Neural cell (in vitro differentiated cells): ENCODE measurements around the gene ODAD4. TPM values are rescaled to one million over a fixed set of nuclear protein-coding genes. Genes with fewer than 3 reads are reported as not detected.
A peak's percentile ranks its signal among the peaks of the same experiment; 100 is the strongest.

ENCODE experiments used
- H2AFZ ChIP-seq: fragments of 200-600, 300-800 bp; sonication (generic), shearing (Covaris generic); 2 replicates; pipeline ENCODE4 v1.6.0; 2014; ENCODE audit warnings: low read depth, mild to moderate bottlenecking, antibody characterized with exemption, low read length, moderate library complexity
- H3F3A ChIP-seq: fragments of 200-600 bp; shearing (Covaris generic); 2 replicates; pipeline ENCODE4 v1.6.1; 2016; ENCODE audit warnings: mild to moderate bottlenecking, moderate library complexity, mixed read lengths, antibody characterized with exemption, low read length; ENCODE audit not compliant: insufficient read depth, poor library complexity, severe bottlenecking
- H3K27ac ChIP-seq: fragments of 200-600, 300-800 bp; sonication (generic), shearing (Covaris generic); 2 replicates; pipeline ENCODE4 v1.5.1; 2014; ENCODE audit warnings: mild to moderate bottlenecking, low read length, moderate library complexity
- H3K27me3 ChIP-seq: fragments of 300-800, 200-600 bp; sonication (generic), shearing (Covaris generic); 2 replicates; pipeline ENCODE4 v1.6.0; 2014; ENCODE audit warnings: mild to moderate bottlenecking, low read depth, low read length, moderate library complexity; ENCODE audit not compliant: insufficient read depth
- H3K36me3 ChIP-seq: fragments of 300-800, 200-600 bp; sonication (generic), shearing (Covaris generic); 2 replicates; pipeline ENCODE4 v1.5.1; 2014; ENCODE audit warnings: mild to moderate bottlenecking, antibody characterized with exemption, low read length, moderate library complexity; ENCODE audit not compliant: insufficient read depth
- H3K4me2 ChIP-seq: fragments of 300-800, 200-600 bp; sonication (generic), shearing (Covaris generic); 2 replicates; pipeline ENCODE4 v1.6.0; 2014; ENCODE audit warnings: mild to moderate bottlenecking, low read length
- H3K4me3 ChIP-seq: fragments of 300-800, 200-600 bp; sonication (generic), shearing (Covaris generic); 2 replicates; pipeline ENCODE4 v1.5.1; 2014; ENCODE audit warnings: mild to moderate bottlenecking, low read length, moderate library complexity
- H3K79me2 ChIP-seq: fragments of 200-600 bp; shearing (Covaris generic); replicated peaks from 2 replicates; pipeline ENCODE4 v1.6.0; 2014; ENCODE audit warnings: mild to moderate bottlenecking, low read length, moderate library complexity; ENCODE audit not compliant: insufficient read depth
- H3K9ac ChIP-seq: fragments of 300-800, 200-600 bp; sonication (generic), shearing (Covaris generic); 2 replicates; pipeline ENCODE4 v1.6.1; 2016; ENCODE audit warnings: mild to moderate bottlenecking, low read length, mixed read lengths
- H3K9me2 ChIP-seq: fragments of 200-600 bp; shearing (Covaris generic); 2 replicates; pipeline ENCODE4 v1.6.1; 2016; ENCODE audit warnings: mild to moderate bottlenecking, low read length, mixed read lengths; ENCODE audit not compliant: insufficient read depth
- H3K9me3 ChIP-seq: fragments of 200-600, 300-800 bp; sonication (generic), shearing (Covaris generic); 2 replicates; pipeline ENCODE4 v1.6.1; 2016; ENCODE audit warnings: mild to moderate bottlenecking, mixed run types, low read length, moderate library complexity, mixed read lengths
- H4K20me1 ChIP-seq: fragments of 200-600 bp; shearing (Covaris generic); 2 replicates; pipeline ENCODE4 v1.6.1; 2016; ENCODE audit warnings: mild to moderate bottlenecking, mixed run types; ENCODE audit not compliant: insufficient read depth
- EP300 ChIP-seq: fragments of 450-650 bp; conservative IDR thresholded peaks from 2 replicates; pipeline ENCODE4 v1.6.1; 2014; ENCODE audit warnings: antibody characterized with exemption, mild to moderate bottlenecking, moderate library complexity; ENCODE audit not compliant: poor library complexity, severe bottlenecking
- EZH2 ChIP-seq: fragments of 200-600, 300-800 bp; shearing (Covaris generic), sonication (generic); IDR thresholded peaks from 2 replicates; pipeline ENCODE4 v1.6.1; 2014; ENCODE audit warnings: antibody characterized with exemption, low read length, borderline replicate concordance, mild to moderate bottlenecking; ENCODE audit not compliant: insufficient read depth, poor library complexity, severe bottlenecking
- MXI1 ChIP-seq: fragments of 450-650 bp; conservative IDR thresholded peaks from 2 replicates; pipeline ENCODE4 v1.6.1; 2014; ENCODE audit warnings: antibody characterized with exemption, mild to moderate bottlenecking; ENCODE audit not compliant: poor library complexity, severe bottlenecking
- POLR2AphosphoS5 ChIP-seq: IDR thresholded peaks from 2 replicates; pipeline ENCODE4 v1.6.1; 2012
- RAD21 ChIP-seq: fragments of 450-650 bp; conservative IDR thresholded peaks from 2 replicates; pipeline ENCODE4 v1.6.1; 2014; ENCODE audit warnings: antibody characterized with exemption, mild to moderate bottlenecking, moderate library complexity
- SMC3 ChIP-seq: fragments of 450-650 bp; conservative IDR thresholded peaks from 2 replicates; pipeline ENCODE4 v1.6.1; 2014; ENCODE audit warnings: antibody characterized with exemption, mild to moderate bottlenecking, moderate library complexity; ENCODE audit not compliant: poor library complexity
- TAF1 ChIP-seq: IDR thresholded peaks from 2 replicates; pipeline ENCODE4 v1.6.1; 2012; ENCODE audit warnings: low read depth
- polyA plus RNA-seq: library from polyadenylated mRNA; depleted of rRNA; stranded (reverse); fragments of >200 nt; gene quantifications from 2 replicates; pipeline ENCODE4 v1.2.3, GENCODE V29; 2014
- TF ChIP-seq, protein P1 (sequence below): IDR thresholded peaks from 2 replicates; pipeline ENCODE4 v1.6.1; 2012; ENCODE audit warnings: borderline replicate concordance
- TF ChIP-seq, protein P2 (sequence below): fragments of 450-650 bp; IDR thresholded peaks from 2 replicates; pipeline ENCODE4 v1.5.1; 2014; ENCODE audit warnings: antibody characterized with exemption, mild to moderate bottlenecking, moderate library complexity; ENCODE audit not compliant: poor library complexity, severe bottlenecking

The ODAD4 gene
- polyA plus RNA-seq, 1 donor from 2014 or later = 5.7 TPM

DNA sequence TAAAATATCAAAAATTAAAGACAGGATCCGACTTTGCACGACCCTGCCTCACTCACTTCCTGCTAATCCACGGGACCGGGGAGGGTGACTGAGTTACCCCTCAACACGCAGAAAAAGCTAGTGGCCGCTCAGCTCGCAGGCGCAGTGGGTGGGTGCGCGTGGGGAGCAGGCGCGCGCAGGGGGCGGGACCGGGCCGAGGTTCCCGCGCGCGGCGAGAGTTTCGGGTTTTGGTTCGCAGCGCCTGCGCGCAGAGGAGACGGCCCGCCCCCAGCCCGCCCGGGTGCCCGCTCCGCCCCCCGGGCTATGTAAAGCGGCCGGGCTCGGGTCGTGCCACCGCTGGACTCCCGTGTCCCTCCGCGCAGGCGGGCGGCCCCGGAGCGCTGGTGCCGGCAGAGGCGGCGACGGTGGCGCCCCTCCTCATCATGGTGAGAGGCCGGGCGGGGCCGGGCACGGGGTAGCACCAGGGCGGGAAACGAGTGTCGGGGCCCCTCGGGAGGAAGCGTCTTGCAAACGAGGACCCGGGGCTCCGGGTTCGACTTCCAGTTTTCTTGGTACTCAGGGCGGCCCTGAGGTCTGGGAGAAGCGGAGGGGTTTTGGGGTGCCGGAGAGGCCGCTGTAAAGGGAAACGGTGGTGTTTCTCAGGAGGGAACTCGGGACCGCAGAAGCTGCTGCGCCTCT lies 36.2 kb downstream of the ODAD4 start, which contains the start of gene CNP:
Gene CNP (plus strand): TSS at position 333 of the 678 bp plus-strand sequence. CDS start 90 bp downstream, at position 423.
- H3K9me3 ChIP-seq = no peaks in the 10 kb centered on the region
- peaks cover 5% of the 10 kb centered on the region for H3K36me3 ChIP-seq
- peak within 1 kb of the TSS; percentile 91 for H3K4me3 ChIP-seq
- TF ChIP-seq MXI1 (peak; percentile 80), EZH2 (no peak), POLR2AphosphoS5 (peak; percentile 73), TAF1 (peak; percentile 37), EP300 (no peak)
- no peaks in the 10 kb centered on the region for H3K9me2 ChIP-seq
- H2AFZ ChIP-seq = peak within 1 kb of the TSS; percentile 90
- peak within 1 kb of the TSS; percentile 85 for H3K9ac ChIP-seq
- H3F3A ChIP-seq = no peaks in the 10 kb centered on the region
- H3K4me2 ChIP-seq = peak within 1 kb of the TSS; percentile 73
- H3K79me2 ChIP-seq = peaks cover 18% of the 10 kb centered on the region
- H3K27ac ChIP-seq = peak within 1 kb of the TSS; percentile 62
- H3K27me3 ChIP-seq = no peaks in the 10 kb centered on the region
- H4K20me1 ChIP-seq = no peaks in the 10 kb centered on the region

DNA sequence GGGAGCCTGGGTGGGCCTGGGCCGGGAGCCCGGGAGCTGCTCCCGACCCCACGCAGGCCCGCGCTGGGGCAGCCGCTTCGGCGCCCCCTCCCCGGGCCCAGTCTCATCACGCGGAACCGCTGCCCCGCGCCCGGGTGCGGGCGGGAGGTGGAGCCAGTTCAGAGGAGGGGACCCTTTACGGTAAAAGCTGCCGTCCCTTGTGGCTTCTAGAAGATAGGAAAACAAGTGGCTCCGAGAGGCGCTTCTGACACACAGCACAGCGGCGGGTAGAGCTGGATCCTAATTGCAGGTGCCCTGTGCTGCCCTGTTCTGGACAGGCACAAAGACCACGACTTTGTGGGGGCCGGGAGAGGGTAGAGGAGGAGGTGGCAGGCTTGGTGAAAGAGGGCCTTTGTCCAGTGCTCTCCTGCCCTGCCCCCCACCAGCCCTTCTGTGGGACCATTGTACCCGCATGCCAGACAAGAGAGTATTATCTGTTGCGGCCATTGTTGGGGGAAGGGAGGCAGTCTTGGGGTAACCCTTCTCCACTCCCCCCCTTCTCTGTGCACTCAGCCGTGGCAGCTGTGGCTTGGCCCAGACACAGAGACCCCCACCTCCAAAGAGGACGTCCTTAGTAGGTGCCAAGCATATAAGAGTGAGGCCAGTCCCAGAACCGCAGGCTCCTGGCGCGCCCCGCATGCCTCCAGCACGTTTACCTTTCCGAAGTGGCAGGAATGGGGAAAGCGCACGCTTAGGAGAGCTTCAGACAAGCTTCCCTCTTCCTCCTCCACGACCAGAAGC lies 36.9 kb downstream of the ODAD4 start:
- H3K27me3 ChIP-seq = no peaks in the 10 kb centered on the region
- H3K4me2 ChIP-seq = peak overlapping the region; percentile 73
- no peaks in the 10 kb centered on the region for H3F3A ChIP-seq
- peak overlapping the region; percentile 85 for H3K9ac ChIP-seq
- peak overlapping the region; percentile 90 for H2AFZ ChIP-seq
- no peaks in the 10 kb centered on the region for H3K9me2 ChIP-seq
- TF ChIP-seq, protein P1, sequence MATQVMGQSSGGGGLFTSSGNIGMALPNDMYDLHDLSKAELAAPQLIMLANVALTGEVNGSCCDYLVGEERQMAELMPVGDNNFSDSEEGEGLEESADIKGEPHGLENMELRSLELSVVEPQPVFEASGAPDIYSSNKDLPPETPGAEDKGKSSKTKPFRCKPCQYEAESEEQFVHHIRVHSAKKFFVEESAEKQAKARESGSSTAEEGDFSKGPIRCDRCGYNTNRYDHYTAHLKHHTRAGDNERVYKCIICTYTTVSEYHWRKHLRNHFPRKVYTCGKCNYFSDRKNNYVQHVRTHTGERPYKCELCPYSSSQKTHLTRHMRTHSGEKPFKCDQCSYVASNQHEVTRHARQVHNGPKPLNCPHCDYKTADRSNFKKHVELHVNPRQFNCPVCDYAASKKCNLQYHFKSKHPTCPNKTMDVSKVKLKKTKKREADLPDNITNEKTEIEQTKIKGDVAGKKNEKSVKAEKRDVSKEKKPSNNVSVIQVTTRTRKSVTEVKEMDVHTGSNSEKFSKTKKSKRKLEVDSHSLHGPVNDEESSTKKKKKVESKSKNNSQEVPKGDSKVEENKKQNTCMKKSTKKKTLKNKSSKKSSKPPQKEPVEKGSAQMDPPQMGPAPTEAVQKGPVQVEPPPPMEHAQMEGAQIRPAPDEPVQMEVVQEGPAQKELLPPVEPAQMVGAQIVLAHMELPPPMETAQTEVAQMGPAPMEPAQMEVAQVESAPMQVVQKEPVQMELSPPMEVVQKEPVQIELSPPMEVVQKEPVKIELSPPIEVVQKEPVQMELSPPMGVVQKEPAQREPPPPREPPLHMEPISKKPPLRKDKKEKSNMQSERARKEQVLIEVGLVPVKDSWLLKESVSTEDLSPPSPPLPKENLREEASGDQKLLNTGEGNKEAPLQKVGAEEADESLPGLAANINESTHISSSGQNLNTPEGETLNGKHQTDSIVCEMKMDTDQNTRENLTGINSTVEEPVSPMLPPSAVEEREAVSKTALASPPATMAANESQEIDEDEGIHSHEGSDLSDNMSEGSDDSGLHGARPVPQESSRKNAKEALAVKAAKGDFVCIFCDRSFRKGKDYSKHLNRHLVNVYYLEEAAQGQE = no peak
- TF ChIP-seq EP300 (no peak), POLR2AphosphoS5 (no peak), SMC3 (no peak), RAD21 (no peak), TAF1 (no peak), MXI1 (no peak), EZH2 (no peak)
- TF ChIP-seq, protein P2, sequence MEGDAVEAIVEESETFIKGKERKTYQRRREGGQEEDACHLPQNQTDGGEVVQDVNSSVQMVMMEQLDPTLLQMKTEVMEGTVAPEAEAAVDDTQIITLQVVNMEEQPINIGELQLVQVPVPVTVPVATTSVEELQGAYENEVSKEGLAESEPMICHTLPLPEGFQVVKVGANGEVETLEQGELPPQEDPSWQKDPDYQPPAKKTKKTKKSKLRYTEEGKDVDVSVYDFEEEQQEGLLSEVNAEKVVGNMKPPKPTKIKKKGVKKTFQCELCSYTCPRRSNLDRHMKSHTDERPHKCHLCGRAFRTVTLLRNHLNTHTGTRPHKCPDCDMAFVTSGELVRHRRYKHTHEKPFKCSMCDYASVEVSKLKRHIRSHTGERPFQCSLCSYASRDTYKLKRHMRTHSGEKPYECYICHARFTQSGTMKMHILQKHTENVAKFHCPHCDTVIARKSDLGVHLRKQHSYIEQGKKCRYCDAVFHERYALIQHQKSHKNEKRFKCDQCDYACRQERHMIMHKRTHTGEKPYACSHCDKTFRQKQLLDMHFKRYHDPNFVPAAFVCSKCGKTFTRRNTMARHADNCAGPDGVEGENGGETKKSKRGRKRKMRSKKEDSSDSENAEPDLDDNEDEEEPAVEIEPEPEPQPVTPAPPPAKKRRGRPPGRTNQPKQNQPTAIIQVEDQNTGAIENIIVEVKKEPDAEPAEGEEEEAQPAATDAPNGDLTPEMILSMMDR = no peak
- no peaks in the 10 kb centered on the region for H4K20me1 ChIP-seq
- peaks cover 5% of the 10 kb centered on the region for H3K36me3 ChIP-seq
- H3K79me2 ChIP-seq = peaks cover 18% of the 10 kb centered on the region
- H3K27ac ChIP-seq = peak overlapping the region; percentile 62
- peak overlapping the region; percentile 91 for H3K4me3 ChIP-seq
- H3K9me3 ChIP-seq = no peaks in the 10 kb centered on the region
